GM12878 (cell line): ENCODE results near the gene RAE1. TPM values are rescaled to one million over a fixed set of nuclear protein-coding genes. Genes with fewer than 3 reads are reported as not detected.

Source experiments
- ATAC-seq: fragments of 200-7000 bp; cut with Tn5 transposase; 3 replicates; pipeline ENCODE4 v1.9.1; 2020; ENCODE audit warnings: mild to moderate bottlenecking, moderate library complexity
- BruUV-seq: library from RNA; stranded (reverse); fragments of 400-500 nt; replicated peaks from 2 replicates; lab custom pipeline; 2021; lab: Mats Ljungman, UMichigan
- CTCF ChIA-PET: fragments of 300-600 bp; sonication (Branson Sonifier 250); formaldehyde crosslinking; extraction: SDS; loops from one replicate; lab custom pipeline; 2021; ENCODE audit warnings: inconsistent platforms; lab: Yijun Ruan, JAX
- POLR2A ChIA-PET: fragments of 350-600 bp; formaldehyde crosslinking; extraction: SDS; loops from one replicate; lab custom pipeline; 2021; ENCODE audit warnings: inconsistent platforms; lab: Charles Lee
- RAD21 ChIA-PET: fragments of 300-600 bp; sonication (Branson Sonifier 250); formaldehyde crosslinking; loops from one replicate; lab custom pipeline; 2023; ENCODE audit warnings: antibody characterized with exemption; ENCODE audit not compliant: unreplicated experiment; lab: Charles Lee
- SMC1A ChIA-PET: fragments of 300-600 bp; sonication (Branson Sonifier 250); formaldehyde crosslinking; loops from one replicate; lab custom pipeline; 2023; ENCODE audit not compliant: unreplicated experiment, uncharacterized antibody; lab: Charles Lee
- DNase-seq: peaks from one replicate; pipeline ENCODE4 v3.0.0-alpha.2; 2011; ENCODE audit warnings: low read depth, low spot score
- FAIRE-seq: peaks from 3 replicates; lab custom pipeline; 2011; peaks lifted over from hg19 to GRCh38; lab: Jason Lieb, UNC
- H2AFZ ChIP-seq: 2 replicates; pipeline ENCODE4 v1.6.0; 2011; ENCODE audit warnings: low read depth, low read length, control low read depth; ENCODE audit not compliant: control insufficient read depth
- H3K27ac ChIP-seq: 2 replicates; pipeline ENCODE4 v1.5.1; 2011; ENCODE audit warnings: control low read depth; ENCODE audit not compliant: control insufficient read depth, insufficient read depth
- H3K27me3 ChIP-seq, 2 experiments: replicated peaks in 1 of 2; 2 replicates each; pipeline versions ENCODE4 v1.6.0 to v1.6.1; 2011; ENCODE audit warnings: low read length in 1 of 2; ENCODE audit not compliant: control insufficient read depth in 2 of 2, insufficient read depth in 2 of 2
- H3K36me3 ChIP-seq, 2 experiments: 2 replicates each; pipeline ENCODE4 v1.5.1; 2011; ENCODE audit warnings: low read length in 1 of 2; ENCODE audit not compliant: control insufficient read depth in 2 of 2, insufficient read depth in 2 of 2
- H3K4me1 ChIP-seq: 2 replicates; pipeline ENCODE4 v1.6.1; 2011; ENCODE audit warnings: mild to moderate bottlenecking, low read length, moderate library complexity, mixed read lengths; ENCODE audit not compliant: control insufficient read depth, insufficient read depth
- H3K4me2 ChIP-seq: 2 replicates; pipeline ENCODE4 v1.6.0; 2011; ENCODE audit warnings: control low read depth; ENCODE audit not compliant: control insufficient read depth, insufficient read depth
- H3K4me3 ChIP-seq: fragments of 200-600 bp; sonication (generic); 2 replicates; pipeline ENCODE4 v1.5.1; 2016
- H3K79me2 ChIP-seq: 2 replicates; pipeline ENCODE4 v1.6.0; 2011; ENCODE audit warnings: low read length; ENCODE audit not compliant: control insufficient read depth, insufficient read depth
- H3K9ac ChIP-seq: 2 replicates; pipeline ENCODE4 v1.8.0; 2011; ENCODE audit warnings: low read length, control low read depth, mixed read lengths; ENCODE audit not compliant: control insufficient read depth, insufficient read depth
- H3K9me3 ChIP-seq: replicated peaks from 3 replicates; pipeline ENCODE4 v1.5.1; 2011; ENCODE audit warnings: mild to moderate bottlenecking, low read length; ENCODE audit not compliant: control insufficient read depth, insufficient read depth
- H4K20me1 ChIP-seq: 2 replicates; pipeline ENCODE4 v1.6.0; 2011; ENCODE audit not compliant: control insufficient read depth, insufficient read depth
- BRCA1 ChIP-seq: IDR thresholded peaks from 2 replicates; pipeline ENCODE4 v1.6.1; 2011; ENCODE audit warnings: low read depth, low read length, improper control_type of control experiment
- GATAD2B ChIP-seq: fragments of 450-650 bp; conservative IDR thresholded peaks from 2 replicates; pipeline ENCODE4 v1.6.1; 2017; ENCODE audit warnings: low read depth, mild to moderate bottlenecking, moderate library complexity
- JUND ChIP-seq: IDR thresholded peaks from 2 replicates; pipeline ENCODE4 v1.6.1; 2012; ENCODE audit warnings: low read depth, mild to moderate bottlenecking, low read length, improper control_type of control experiment, moderate library complexity
- NFYB ChIP-seq: IDR thresholded peaks from 2 replicates; pipeline ENCODE4 v1.6.1; 2011; ENCODE audit warnings: low read depth, mild to moderate bottlenecking, low read length, improper control_type of control experiment, moderate library complexity; ENCODE audit not compliant: insufficient read depth
- NR2F1 ChIP-seq: fragments of 450-650 bp; conservative IDR thresholded peaks from 2 replicates; pipeline ENCODE4 v1.6.1; 2017; ENCODE audit warnings: mild to moderate bottlenecking
- POU2F2 ChIP-seq: IDR thresholded peaks from 3 replicates; pipeline ENCODE4 v1.6.1; 2011; ENCODE audit warnings: low read depth, mild to moderate bottlenecking, low read length, borderline replicate concordance
- RUNX3 ChIP-seq: IDR thresholded peaks from 2 replicates; pipeline ENCODE4 v1.6.1; 2012; ENCODE audit warnings: low read length, inconsistent platforms
- TBL1XR1 ChIP-seq: IDR thresholded peaks from 2 replicates; pipeline ENCODE4 v1.6.1; 2012; ENCODE audit warnings: low read depth, low read length, improper control_type of control experiment
- ZNF622 ChIP-seq: fragments of 450-650 bp; IDR thresholded peaks from 2 replicates; pipeline ENCODE4 v1.6.1; 2017; ENCODE audit warnings: mild to moderate bottlenecking, inconsistent platforms
- WGBS: methylation state at CpG from one replicate; pipeline ENCODE4 v1.1.6; 2016; ENCODE audit warnings: low lambda C conversion rate; ENCODE audit not compliant: insufficient replicate concordance, insufficient coverage; ENCODE audit errors: missing lambda C conversion rate; 5-methylcytosine and 5-hydroxymethylcytosine counted together
- in situ Hi-C: fragments of 300-500 bp; cut with MboI; formaldehyde crosslinking; loops from 9 replicates; pipeline ENCODE4 v1.14.3; 2018; ENCODE audit warnings: mixed read lengths
- intact Hi-C: fragments of 100-400 bp; cut with micrococcal nuclease; formaldehyde crosslinking; loops from one replicate; pipeline ENCODE4 v1.14.2; 2022; ENCODE audit not compliant: unreplicated experiment
- polyA plus RNA-seq, 11 experiments: library from polyadenylated mRNA; depleted of rRNA in 4 of 11; unstranded in 6 of 11; stranded (reverse) in 5 of 11; fragments of >200 nt; fragmentation: Nextera tagmentation in 4 of 11; fragmentation: Illumina TruSeq in 1 of 11; extraction: Ambion mirVana in 4 of 11; extraction: Trizol in 1 of 11; gene quantifications; 1 replicate in 1 of 11; 2 replicates in 10 of 11; pipeline versions ENCODE4 v1.2.1 to v1.2.3, GENCODE V29; 2011 to 2016; ENCODE audit warnings: inconsistent platforms in 2 of 11, missing spikeins in 2 of 11, low read depth in 1 of 11
- total RNA-seq, 4 experiments: library from RNA; depleted of rRNA in 3 of 4; stranded (reverse); fragments of >200 nt in 3 of 4; fragmentation: Illumina TruSeq in 1 of 4; extraction: Trizol in 1 of 4; gene quantifications; 2 replicates each; pipeline versions ENCODE4 v1.2.1 to v1.2.3, GENCODE V29; 2013 to 2021
- TF ChIP-seq, protein P1 (sequence below): fragments of 450-650 bp; formaldehyde crosslinking; IDR thresholded peaks from 2 replicates; pipeline ENCODE4 v1.4.0; 2022; ENCODE audit warnings: mild to moderate bottlenecking, moderate library complexity

The RAE1 gene
- total and polyA plus RNA-seq, 10 of the 15 experiments (the other 5 are each of a cell fraction or from before 2014, with no cell fraction given), result 28.7 to 107 (median 49.3) TPM

DNA sequence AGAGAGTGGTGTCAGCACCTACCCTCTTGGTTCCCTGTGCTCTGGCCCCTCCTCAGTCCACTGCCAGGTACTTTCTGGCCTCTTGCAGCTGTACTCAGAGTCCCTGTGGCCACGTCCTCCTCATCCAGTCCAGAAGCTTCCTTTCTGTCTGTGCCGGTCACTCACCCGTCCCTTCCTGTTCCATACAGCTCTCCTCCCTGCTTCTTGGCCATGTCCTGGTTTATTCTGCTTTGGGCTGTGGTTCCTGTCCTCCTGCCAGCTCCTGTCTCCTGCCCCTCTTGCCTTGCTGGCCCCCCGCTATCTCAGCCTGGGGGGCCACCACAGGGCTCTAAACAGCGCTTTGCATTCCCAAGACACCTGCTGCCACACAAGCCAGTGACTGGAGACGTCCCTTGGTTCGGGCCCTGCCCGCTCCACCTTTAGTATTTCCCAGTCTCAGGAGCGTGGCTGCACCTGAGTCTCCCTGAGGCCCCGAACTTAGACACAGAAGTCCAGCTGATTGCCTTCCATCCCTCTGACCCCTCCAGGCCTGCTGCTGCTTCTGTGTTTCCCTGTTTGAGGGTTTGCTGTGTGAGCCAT lies 24.7 kb downstream of the RAE1 start:
- TF ChIP-seq ZNF622 (no peak), NR2F1 (no peak), NFYB (no peak), RUNX3 (no peak), JUND (no peak), TBL1XR1 (no peak), BRCA1 (no peak), POU2F2 (no peak), GATAD2B (no peak)
- TF ChIP-seq, protein P1, sequence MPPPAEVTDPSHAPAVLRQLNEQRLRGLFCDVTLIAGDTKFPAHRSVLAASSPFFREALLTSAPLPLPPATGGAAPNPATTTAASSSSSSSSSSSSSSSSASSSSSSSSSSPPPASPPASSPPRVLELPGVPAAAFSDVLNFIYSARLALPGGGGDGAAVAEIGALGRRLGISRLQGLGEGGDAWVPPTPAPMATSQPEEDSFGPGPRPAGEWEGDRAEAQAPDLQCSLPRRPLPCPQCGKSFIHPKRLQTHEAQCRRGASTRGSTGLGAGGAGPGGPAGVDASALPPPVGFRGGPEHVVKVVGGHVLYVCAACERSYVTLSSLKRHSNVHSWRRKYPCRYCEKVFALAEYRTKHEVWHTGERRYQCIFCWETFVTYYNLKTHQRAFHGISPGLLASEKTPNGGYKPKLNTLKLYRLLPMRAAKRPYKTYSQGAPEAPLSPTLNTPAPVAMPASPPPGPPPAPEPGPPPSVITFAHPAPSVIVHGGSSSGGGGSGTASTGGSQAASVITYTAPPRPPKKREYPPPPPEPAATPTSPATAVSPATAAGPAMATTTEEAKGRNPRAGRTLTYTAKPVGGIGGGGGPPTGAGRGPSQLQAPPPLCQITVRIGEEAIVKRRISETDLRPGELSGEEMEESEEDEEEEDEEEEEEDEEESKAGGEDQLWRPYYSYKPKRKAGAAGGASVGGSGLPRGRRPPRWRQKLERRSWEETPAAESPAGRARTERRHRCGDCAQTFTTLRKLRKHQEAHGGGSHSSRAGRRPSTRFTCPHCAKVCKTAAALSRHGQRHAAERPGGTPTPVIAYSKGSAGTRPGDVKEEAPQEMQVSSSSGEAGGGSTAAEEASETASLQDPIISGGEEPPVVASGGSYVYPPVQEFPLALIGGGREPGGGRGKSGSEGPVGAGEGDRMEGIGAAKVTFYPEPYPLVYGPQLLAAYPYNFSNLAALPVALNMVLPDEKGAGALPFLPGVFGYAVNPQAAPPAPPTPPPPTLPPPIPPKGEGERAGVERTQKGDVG (CRISPR knock-in tag), result no peak
- Histone ChIP-seq H3K4me1 (0 out of 2 replicates have a peak, but pooled peaks cover 5% of the 10 kb centered on the region), H3K9ac (no peak overlapping the region), H3K27me3 (no peaks in the 10 kb centered on the region), H2AFZ (no peak overlapping the region), H4K20me1 (no peaks in the 10 kb centered on the region), H3K27ac (no peak overlapping the region), H3K79me2 (no peaks in the 10 kb centered on the region), H3K9me3 (no peaks in the 10 kb centered on the region), H3K4me2 (no peak overlapping the region), H3K4me3 (no peak overlapping the region), H3K36me3 (peaks cover 44 to 51% of the 10 kb centered on the region in 2 experiments)
- SMC1A ChIA-PET, result no interaction called here
- CTCF ChIA-PET, result interaction anchor here (2.5 kb wide), 1 partner anchor 123 kb away, joined by 11 read pairs; no protein-coding TSS in a partner anchor
- intact Hi-C loops, result no loop called here
- RAD21 ChIA-PET, result no interaction called here
- no TSS peak for BruUV-seq
- ATAC-seq (no peak), FAIRE-seq (no peak), DNase-seq (no peak)
- 89% methylated on average over 10 of the region's 10 CpGs for WGBS
- in situ Hi-C loops, result loop anchor here (25.0 kb wide), 1 partner anchor 1287 kb away; the partner anchor contains the start of gene STX16
- POLR2A ChIA-PET, result interaction anchor here (0.6 kb wide), 1 partner anchor 8 kb away, joined by 3 read pairs; no protein-coding TSS in a partner anchor
